ENCODE results near the gene RNF138. TPM values are rescaled to one million over a fixed set of nuclear protein-coding genes. Genes with fewer than 3 reads are reported as not detected.

The RNF138 gene
- total RNA-seq, 5 donors from 2014 or later (not counting 1 experiment from before 2014, with no cell fraction given) = 61.3 to 103 (median 67.5) TPM

DNA sequence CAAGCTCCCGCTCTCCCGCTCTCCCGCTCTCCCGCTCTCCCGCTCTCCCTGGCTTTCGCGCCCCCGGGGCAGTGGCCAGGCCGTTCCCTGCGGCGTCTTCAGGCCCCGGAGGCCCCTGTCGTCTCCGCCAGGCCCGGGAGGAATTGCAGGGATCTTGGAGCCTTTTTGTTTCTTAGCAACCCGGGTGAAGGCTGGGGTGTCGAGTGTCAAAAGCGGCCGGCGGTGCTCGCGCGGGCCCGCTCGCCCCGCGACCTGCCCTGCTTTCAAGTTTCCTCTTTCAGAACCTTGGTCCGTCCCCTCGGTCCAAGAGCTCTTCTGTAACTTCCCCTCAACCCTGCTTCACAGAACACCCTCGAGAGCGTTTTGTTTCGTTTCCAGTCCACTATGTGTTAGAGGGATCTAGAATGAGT lies 1.4 kb downstream of the RNF138 start:
- Mint-ChIP-seq H3K36me3 (peaks cover 18% of the 10 kb centered on the region), H3K4me3 (peak overlapping the region; percentile 91 to 96 (median 95)), H3K9me3 (no peaks in the 10 kb centered on the region), H3K27me3 (no peaks in the 10 kb centered on the region), H3K4me1 (peaks cover 46 to 54% (median 52%) of the 10 kb centered on the region in 3 donors), H3K27ac (peak overlapping the region; percentile 94 to 96)
- Histone ChIP-seq H3K27me3 (replicated peaks in 1 of 2; ENCODE audit: control insufficient read depth in 2 of 2, extremely low read depth in 1 of 2, insufficient read depth in 2 of 2, low read length in 1 of 2) (no peaks in the 10 kb centered on the region), H3K27ac (ENCODE audit: low read length) (peak overlapping the region; percentile 87), H3K36me3 (ENCODE audit: control insufficient read depth in 2 of 2, extremely low read depth in 1 of 2, insufficient read depth in 1 of 2, low read length in 1 of 2) (peaks cover 0 to 4% of the 10 kb centered on the region in 2 donors), H3K9me3 (no peaks in the 10 kb centered on the region), H3K4me1 (ENCODE audit: control insufficient read depth in 1 of 2, extremely low read depth in 1 of 2, insufficient read depth in 2 of 2, low read length in 2 of 2) (peaks cover 43 to 52% of the 10 kb centered on the region in 2 experiments), H3K4me3 (ENCODE audit: control insufficient read depth in 1 of 2, extremely low read depth in 1 of 2, low read length in 1 of 2) (peak overlapping the region; percentile 91 to 96)
- ATAC-seq (replicated peaks in 1 of 4) (no peak), DNase-seq (peak in 31 of 35 experiments; percentile 8 to 64 (median 25))
- ChIA-PET POLR2A (interaction anchor here (0.6 to 1.2 kb wide), 3 partner anchors 9 to 73 kb away, joined by 3 to 5 read pairs (median 4); no protein-coding TSS in a partner anchor), CTCF (interaction anchor here (0.6 to 1.3 kb wide), 3 partner anchors 20 to 23 kb away, joined by 3 read pairs; no protein-coding TSS in a partner anchor)
- WGBS (ENCODE audit: insufficient coverage) = 0% methylated on average over 26 of the region's 32 CpGs

DNA sequence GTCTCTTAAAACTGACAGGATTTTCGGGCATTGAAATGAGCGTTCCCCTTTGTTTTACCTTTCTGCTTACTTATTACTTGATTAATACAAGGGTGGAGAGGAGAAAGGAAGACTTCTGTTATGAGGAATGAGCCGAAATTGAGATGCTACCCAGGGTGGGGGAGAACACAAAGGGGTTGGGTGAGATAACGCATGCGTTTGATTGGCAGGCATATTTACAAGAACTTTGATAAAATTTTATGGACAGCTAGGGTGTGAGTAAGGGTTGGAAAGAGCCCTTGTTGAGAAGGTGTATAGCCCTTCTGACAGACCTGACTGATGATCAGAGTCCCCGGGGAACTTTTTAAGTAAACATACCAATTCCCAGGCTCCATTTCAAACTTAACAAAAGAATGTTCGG lies 1.8 kb downstream of the RNF138 start:
- H3K27ac ChIP-seq (ENCODE audit: low read length) = peak overlapping the region; percentile 87
- ChIA-PET POLR2A (interaction anchor here (0.6 to 1.0 kb wide), 2 partner anchors 8 to 74 kb away, joined by 3 to 5 read pairs; no protein-coding TSS in a partner anchor), CTCF (interaction anchor here (0.6 to 1.3 kb wide), 3 partner anchors 21 to 23 kb away, joined by 3 read pairs; no protein-coding TSS in a partner anchor)
- Mint-ChIP-seq H3K36me3 (peaks cover 18% of the 10 kb centered on the region), H3K4me1 (peaks cover 46 to 55% (median 52%) of the 10 kb centered on the region in 3 donors), H3K27me3 (no peaks in the 10 kb centered on the region), H3K4me3 (peak overlapping the region; percentile 91 to 96 (median 95)), H3K9me3 (no peaks in the 10 kb centered on the region), H3K27ac (peak overlapping the region; percentile 94 to 96)
- H3K36me3 ChIP-seq (ENCODE audit: control insufficient read depth in 2 of 2, extremely low read depth in 1 of 2, insufficient read depth in 1 of 2, low read length in 1 of 2) = peaks cover 0 to 4% of the 10 kb centered on the region in 2 donors
- no peaks in the 10 kb centered on the region for H3K9me3 ChIP-seq
- WGBS (ENCODE audit: insufficient coverage) = 4% methylated on average over 3 of the region's 7 CpGs
- no peak for ATAC-seq (replicated peaks in 1 of 4)
- peak in 4 of 35 experiments; percentile 3 to 33 (median 12) for DNase-seq
- H3K27me3 ChIP-seq (replicated peaks in 1 of 2; ENCODE audit: control insufficient read depth in 2 of 2, extremely low read depth in 1 of 2, insufficient read depth in 2 of 2, low read length in 1 of 2) = no peaks in the 10 kb centered on the region
- H3K4me3 ChIP-seq (ENCODE audit: control insufficient read depth in 1 of 2, extremely low read depth in 1 of 2, low read length in 1 of 2) = peak overlapping the region; percentile 91 to 96
- peaks cover 43 to 55% of the 10 kb centered on the region in 2 experiments for H3K4me1 ChIP-seq (ENCODE audit: control insufficient read depth in 1 of 2, extremely low read depth in 1 of 2, insufficient read depth in 2 of 2, low read length in 2 of 2)

DNA sequence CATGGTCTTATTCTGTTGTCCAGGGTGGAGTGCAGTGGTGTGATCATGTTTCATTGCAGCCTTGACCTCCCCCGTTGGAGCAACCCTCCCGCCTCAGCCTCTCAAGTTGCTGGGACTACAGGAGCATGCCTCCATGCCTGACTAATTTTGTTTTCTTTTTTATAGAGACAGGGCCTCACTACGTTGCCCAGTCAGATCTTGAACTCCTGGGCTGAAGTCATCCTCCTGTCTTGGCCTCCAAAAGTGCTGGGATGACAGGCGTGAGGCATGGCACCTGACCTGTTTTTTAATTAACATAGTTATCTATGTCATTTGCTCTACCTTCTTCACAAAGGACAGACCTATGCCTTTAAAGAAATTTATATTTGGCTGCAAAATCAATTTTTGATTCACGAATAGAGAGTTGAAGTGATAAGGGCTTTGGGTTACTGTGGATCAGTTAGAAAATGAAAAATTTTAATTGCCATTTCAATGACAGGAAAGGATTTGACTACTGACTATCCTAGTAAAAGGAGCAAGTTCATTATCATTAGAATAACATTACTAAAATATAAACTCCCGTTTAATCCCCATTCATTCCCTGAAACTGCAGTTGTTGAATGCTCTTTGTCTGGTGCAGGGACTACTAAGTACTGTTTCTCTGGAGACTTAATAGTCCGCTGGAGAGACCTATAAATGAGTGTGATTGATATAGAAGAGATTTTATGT lies 3.7 kb downstream of the RNF138 start:
- no peaks in the 10 kb centered on the region for H3K9me3 Mint-ChIP-seq
- Histone ChIP-seq H3K4me3 (ENCODE audit: control insufficient read depth in 1 of 2, extremely low read depth in 1 of 2, low read length in 1 of 2) (peak overlapping the region; percentile 38 to 91), H3K27ac (ENCODE audit: low read length) (no peak overlapping the region), H3K27me3 (replicated peaks in 1 of 2; ENCODE audit: control insufficient read depth in 2 of 2, extremely low read depth in 1 of 2, insufficient read depth in 2 of 2, low read length in 1 of 2) (no peaks in the 10 kb centered on the region), H3K4me1 (ENCODE audit: control insufficient read depth in 1 of 2, extremely low read depth in 1 of 2, insufficient read depth in 2 of 2, low read length in 2 of 2) (peaks cover 48 to 62% of the 10 kb centered on the region in 2 experiments), H3K36me3 (ENCODE audit: control insufficient read depth in 2 of 2, extremely low read depth in 1 of 2, insufficient read depth in 1 of 2, low read length in 1 of 2) (peaks cover 0 to 4% of the 10 kb centered on the region in 2 donors), H3K9me3 (no peaks in the 10 kb centered on the region)
- 73% methylated on average over 4 of the region's 7 CpGs for WGBS (ENCODE audit: insufficient coverage)
- DNase-seq = no peak
- H3K4me1 Mint-ChIP-seq = peaks cover 59 to 70% (median 61%) of the 10 kb centered on the region in 3 donors
- peaks cover 27% of the 10 kb centered on the region for H3K36me3 Mint-ChIP-seq
- ChIA-PET CTCF (interaction anchor here in 1 of 2 donors (1.1 kb wide), 1 partner anchor 23 kb away, joined by 4 read pairs; no protein-coding TSS in a partner anchor), POLR2A (interaction anchor here (0.5 to 0.9 kb wide), 3 partner anchors 9 to 21 kb away, joined by 3 to 4 read pairs (median 3); no protein-coding TSS in a partner anchor)
- peak overlapping the region; percentile 91 to 96 (median 95) for H3K4me3 Mint-ChIP-seq
- no peak for ATAC-seq (replicated peaks in 1 of 4)
- no peaks in the 10 kb centered on the region for H3K27me3 Mint-ChIP-seq
- peak overlapping the region; percentile 89 for H3K27ac Mint-ChIP-seq

DNA sequence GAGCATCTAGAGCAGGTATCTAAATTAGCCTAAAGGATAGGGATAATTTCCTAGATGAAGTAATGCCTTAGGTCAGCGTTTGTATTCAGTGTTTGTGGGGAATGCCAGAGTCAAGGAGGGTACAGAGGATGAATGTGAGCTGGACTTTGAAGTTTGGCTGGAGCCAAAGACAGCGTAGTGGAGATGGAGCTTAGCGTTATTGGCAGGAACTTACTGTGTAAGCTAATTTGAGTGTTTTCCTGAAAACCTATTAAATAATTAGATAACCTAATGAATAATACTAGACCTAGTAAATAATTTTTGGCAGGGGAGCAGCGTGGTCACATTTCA lies 4.2 kb downstream of the RNF138 start:
- H3K36me3 ChIP-seq (ENCODE audit: control insufficient read depth in 2 of 2, extremely low read depth in 1 of 2, insufficient read depth in 1 of 2, low read length in 1 of 2) = peaks cover 3 to 4% of the 10 kb centered on the region in 2 donors
- 42% methylated on average over 1 of the region's 4 CpGs for WGBS (ENCODE audit: insufficient coverage)
- Mint-ChIP-seq H3K4me3 (peak overlapping the region; percentile 91 to 96 (median 95)), H3K27me3 (no peaks in the 10 kb centered on the region), H3K27ac (peak overlapping the region; percentile 89), H3K9me3 (no peaks in the 10 kb centered on the region), H3K36me3 (peaks cover 29% of the 10 kb centered on the region), H3K4me1 (peaks cover 64 to 74% (median 64%) of the 10 kb centered on the region in 3 donors)
- H3K27ac ChIP-seq (ENCODE audit: low read length) = peak overlapping the region; percentile 53
- no peaks in the 10 kb centered on the region for H3K27me3 ChIP-seq (replicated peaks in 1 of 2; ENCODE audit: control insufficient read depth in 2 of 2, extremely low read depth in 1 of 2, insufficient read depth in 2 of 2, low read length in 1 of 2)
- ChIA-PET CTCF (interaction anchor here (1.1 to 1.5 kb wide), 2 partner anchors 24 to 155 kb away, joined by 3 to 4 read pairs; no protein-coding TSS in a partner anchor), POLR2A (interaction anchor here (0.5 to 1.6 kb wide), 7 partner anchors 9 to 77 kb away, joined by 3 to 6 read pairs (median 4); partner anchors contain the start of gene RNF125 (in 1 of the 2))
- no peaks in the 10 kb centered on the region for H3K9me3 ChIP-seq
- no peak for ATAC-seq (replicated peaks in 1 of 4)
- H3K4me3 ChIP-seq (ENCODE audit: control insufficient read depth in 1 of 2, extremely low read depth in 1 of 2, low read length in 1 of 2) = peak overlapping the region in 1 of 2 donors; percentile 38
- DNase-seq = no peak
- peaks cover 48 to 67% of the 10 kb centered on the region in 2 experiments for H3K4me1 ChIP-seq (ENCODE audit: control insufficient read depth in 1 of 2, extremely low read depth in 1 of 2, insufficient read depth in 2 of 2, low read length in 2 of 2)

DNA sequence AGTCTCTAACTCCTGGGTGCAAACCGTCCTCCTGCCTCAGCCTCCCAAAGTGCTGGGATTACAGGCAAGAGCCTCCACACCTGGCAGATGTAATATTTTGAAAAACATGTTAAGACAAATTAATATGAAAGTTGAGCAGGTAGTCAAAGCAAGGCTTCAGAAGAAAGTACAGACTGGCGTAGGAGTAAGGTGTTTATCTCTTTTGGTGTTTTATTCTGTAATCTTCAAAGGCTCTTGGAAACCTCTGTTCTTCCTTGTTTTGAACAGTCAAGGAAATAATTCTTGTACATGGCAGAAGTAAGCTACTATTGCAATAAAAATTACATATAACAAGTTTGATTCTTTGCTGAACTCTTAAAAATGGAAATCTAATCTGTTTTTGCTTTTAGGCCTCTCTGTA lies 5.3 kb downstream of the RNF138 start:
- H3K27ac Mint-ChIP-seq = peak overlapping the region; percentile 89
- H3K9me3 Mint-ChIP-seq = no peaks in the 10 kb centered on the region
- Histone ChIP-seq H3K4me1 (ENCODE audit: control insufficient read depth in 1 of 2, extremely low read depth in 1 of 2, insufficient read depth in 2 of 2, low read length in 2 of 2) (peaks cover 46 to 60% of the 10 kb centered on the region in 2 experiments), H3K27ac (ENCODE audit: low read length) (peak overlapping the region; percentile 53), H3K9me3 (no peaks in the 10 kb centered on the region), H3K27me3 (replicated peaks in 1 of 2; ENCODE audit: control insufficient read depth in 2 of 2, extremely low read depth in 1 of 2, insufficient read depth in 2 of 2, low read length in 1 of 2) (no peaks in the 10 kb centered on the region), H3K36me3 (ENCODE audit: control insufficient read depth in 2 of 2, extremely low read depth in 1 of 2, insufficient read depth in 1 of 2, low read length in 1 of 2) (peaks cover 4 to 6% of the 10 kb centered on the region in 2 donors), H3K4me3 (ENCODE audit: control insufficient read depth in 1 of 2, extremely low read depth in 1 of 2, low read length in 1 of 2) (peak overlapping the region in 1 of 2 donors; percentile 15)
- ChIA-PET POLR2A (interaction anchor here (0.5 to 1.6 kb wide), 10 partner anchors 8 to 191 kb away, joined by 3 to 12 read pairs (median 4); partner anchors contain the start of gene RNF125 (in 1 of the 2)), CTCF (interaction anchor here (0.5 to 1.5 kb wide), 3 partner anchors 25 to 156 kb away, joined by 3 to 6 read pairs (median 6); no protein-coding TSS in a partner anchor)
- DNase-seq (peak in 9 of 35 experiments; percentile 8 to 45 (median 18)), ATAC-seq (replicated peaks in 1 of 4) (peak in 1 of 4 experiments; percentile 5)
- H3K36me3 Mint-ChIP-seq = peaks cover 33% of the 10 kb centered on the region
- 33% methylated on average over 1 of the region's 2 CpGs for WGBS (ENCODE audit: insufficient coverage)
- H3K4me1 Mint-ChIP-seq = peaks cover 63 to 68% (median 64%) of the 10 kb centered on the region in 3 donors
- no peaks in the 10 kb centered on the region for H3K27me3 Mint-ChIP-seq
- H3K4me3 Mint-ChIP-seq = peak overlapping the region; percentile 61 to 96 (median 95)

DNA sequence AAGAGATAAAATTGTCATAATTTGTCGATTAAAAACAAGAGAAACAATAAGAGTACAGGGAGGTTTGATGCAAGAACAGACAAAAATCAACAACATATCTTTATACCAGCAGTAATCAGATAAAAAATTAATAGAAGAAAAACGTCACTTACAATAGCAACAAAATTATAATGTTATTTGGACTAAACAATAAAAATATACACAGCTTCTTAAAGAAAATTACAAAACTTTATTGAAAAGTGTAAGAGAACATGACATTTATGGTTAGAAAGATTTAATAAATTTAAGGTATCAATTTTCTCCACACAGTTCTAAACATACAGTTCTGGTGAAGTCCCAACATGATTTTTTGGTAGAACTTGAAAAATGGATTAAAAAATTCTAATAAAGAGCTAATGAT lies 12.8 kb downstream of the RNF138 start:
- H3K36me3 Mint-ChIP-seq = peaks cover 25% of the 10 kb centered on the region
- CTCF ChIA-PET = interaction anchor here in 1 of 2 donors (0.6 kb wide), 1 partner anchor 63 kb away, joined by 6 read pairs; no protein-coding TSS in a partner anchor

More for the DNA sequence above, 12.8 kb downstream of the RNF138 start:
- H3K4me3 Mint-ChIP-seq = no peak overlapping the region
- H3K27ac ChIP-seq (ENCODE audit: low read length) = no peak overlapping the region
- no peak overlapping the region for H3K4me3 ChIP-seq (ENCODE audit: control insufficient read depth in 1 of 2, extremely low read depth in 1 of 2, low read length in 1 of 2)
- no CpG with 5 or more reads among the region's 2 CpGs for WGBS (ENCODE audit: insufficient coverage)
- peaks cover 4 to 6% of the 10 kb centered on the region in 2 donors for H3K36me3 ChIP-seq (ENCODE audit: control insufficient read depth in 2 of 2, extremely low read depth in 1 of 2, insufficient read depth in 1 of 2, low read length in 1 of 2)
- no peaks in the 10 kb centered on the region for H3K27me3 Mint-ChIP-seq
- POLR2A ChIA-PET = interaction anchor here (0.7 to 1.3 kb wide), 3 partner anchors 8 to 211 kb away, joined by 3 to 6 read pairs (median 4); no protein-coding TSS in a partner anchor
- no peaks in the 10 kb centered on the region for H3K9me3 Mint-ChIP-seq
- peaks cover 62 to 69% (median 63%) of the 10 kb centered on the region in 3 donors for H3K4me1 Mint-ChIP-seq
- H3K27me3 ChIP-seq (replicated peaks in 1 of 2; ENCODE audit: control insufficient read depth in 2 of 2, extremely low read depth in 1 of 2, insufficient read depth in 2 of 2, low read length in 1 of 2) = no peaks in the 10 kb centered on the region
- DNase-seq = no peak
- ATAC-seq (replicated peaks in 1 of 4) = no peak
- H3K9me3 ChIP-seq = no peaks in the 10 kb centered on the region
- H3K27ac Mint-ChIP-seq = no peak overlapping the region
- peaks cover 4 to 29% of the 10 kb centered on the region in 2 experiments for H3K4me1 ChIP-seq (ENCODE audit: control insufficient read depth in 1 of 2, extremely low read depth in 1 of 2, insufficient read depth in 2 of 2, low read length in 2 of 2)
